HCT116 (cell line): Measurements from ENCODE around the gene INPPL1. TPM values are rescaled to one million over a fixed set of nuclear protein-coding genes. Genes with fewer than 3 reads are reported as not detected.
A peak's percentile ranks its signal among the peaks of the same experiment; 100 is the strongest.

Source experiments
- ATAC-seq: fragments of 200-7000 bp; cut with Tn5 transposase; 2 replicates; pipeline ENCODE4 v1.9.1; 2020; ENCODE audit warnings: mild to moderate bottlenecking, moderate library complexity
- BruUV-seq: library from RNA; stranded (reverse); fragments of 400-500 nt; replicated peaks from 2 replicates; lab custom pipeline; 2021; lab: Mats Ljungman, UMichigan
- CTCF ChIA-PET: fragments of 300-600 bp; sonication (Branson Sonifier 250); formaldehyde crosslinking; loops from one replicate; lab custom pipeline; 2021; ENCODE audit warnings: antibody characterized with exemption; lab: Charles Lee
- POLR2A ChIA-PET: fragments of 300-600, 350-600 bp; sonication (Branson Sonifier 250); formaldehyde crosslinking; loops from one replicate; lab custom pipeline; 2021; ENCODE audit warnings: antibody characterized with exemption; lab: Charles Lee
- RAD21 ChIA-PET, 2 experiments: fragments of 300-600 bp; sonication (Branson Sonifier 250); formaldehyde crosslinking; loops; one replicate each; lab custom pipeline; 2023; ENCODE audit warnings: low total read pairs in 2 of 2; ENCODE audit not compliant: uncharacterized antibody in 2 of 2, unreplicated experiment in 2 of 2, low non-redundant PET in 1 of 2; lab: Charles Lee
- DNase-seq: peaks from one replicate; pipeline ENCODE4 v3.0.0-alpha.2; 2010; ENCODE audit warnings: low read depth, low spot score
- H2AFZ ChIP-seq: fragments of 200-600 bp; shearing (Covaris generic), sonication (generic); 2 replicates; pipeline ENCODE4 v1.6.1; 2017; ENCODE audit warnings: low read depth, mixed run types, mixed read lengths, antibody characterized with exemption, low read length; ENCODE audit not compliant: poor library complexity, severe bottlenecking
- H3K27ac ChIP-seq: 2 replicates; pipeline ENCODE4 v1.5.1; 2012; ENCODE audit warnings: low read depth, low read length
- H3K27me3 ChIP-seq: fragments of 200-600 bp; sonication (generic); 2 replicates; pipeline ENCODE4 v1.6.1; 2016; ENCODE audit warnings: mixed run types, low read length, mixed read lengths; ENCODE audit not compliant: insufficient read depth
- H3K36me3 ChIP-seq, 2 experiments: fragments of 200-500 bp in 1 of 2; fragments of 200-600 bp in 1 of 2; sonication (Bioruptor generic) in 1 of 2; sonication (generic) in 1 of 2; 2 replicates each; pipeline versions ENCODE4 v1.5.1 to v1.6.1; 2014 to 2016; ENCODE audit warnings: low read length in 2 of 2, inconsistent platforms in 1 of 2, mixed read lengths in 1 of 2, mixed run types in 1 of 2; ENCODE audit not compliant: insufficient read depth in 2 of 2, control insufficient read depth in 1 of 2
- H3K4me1 ChIP-seq, 2 experiments: fragments of 200-600 bp in 1 of 2; sonication (generic) in 1 of 2; 2 replicates each; pipeline versions ENCODE4 v1.5.1 to v1.6.1; 2012 to 2017; ENCODE audit warnings: low read length in 2 of 2, inconsistent platforms in 1 of 2, mild to moderate bottlenecking in 1 of 2, mixed read lengths in 1 of 2, mixed run types in 1 of 2, moderate library complexity in 1 of 2; ENCODE audit not compliant: insufficient read depth in 2 of 2, control insufficient read depth in 1 of 2
- H3K4me2 ChIP-seq: fragments of 200-600 bp; sonication (generic); 2 replicates; pipeline ENCODE4 v1.6.1; 2017; ENCODE audit warnings: mixed run types, low read length, mixed read lengths
- H3K4me3 ChIP-seq, 2 experiments: fragments of 200-600 bp in 1 of 2; sonication (generic) in 1 of 2; replicated peaks in 1 of 2; 2 replicates each; pipeline ENCODE4 v1.5.1; 2011 to 2016; ENCODE audit warnings: low read length in 2 of 2, control low read depth in 1 of 2, low read depth in 1 of 2, mild to moderate bottlenecking in 1 of 2, mixed read lengths in 1 of 2, mixed run types in 1 of 2
- H3K79me2 ChIP-seq: fragments of 200-600 bp; sonication (generic); 2 replicates; pipeline ENCODE4 v1.6.1; 2017; ENCODE audit warnings: mild to moderate bottlenecking, mixed run types, low read length, moderate library complexity, mixed read lengths; ENCODE audit not compliant: insufficient read depth
- H3K9ac ChIP-seq: fragments of 200-600 bp; sonication (generic); 2 replicates; pipeline ENCODE4 v1.6.1; 2016; ENCODE audit warnings: low read length, mixed read lengths
- H3K9me2 ChIP-seq: fragments of 200-600 bp; sonication (generic), shearing (Covaris generic); 2 replicates; pipeline ENCODE4 v1.6.1; 2017; ENCODE audit warnings: mixed run types, mild to moderate bottlenecking, moderate library complexity; ENCODE audit not compliant: insufficient read depth
- H3K9me3 ChIP-seq, 2 experiments: fragments of 200-500 bp in 1 of 2; fragments of 200-600 bp in 1 of 2; sonication (Bioruptor generic) in 1 of 2; sonication (generic) in 1 of 2; 2 replicates each; pipeline ENCODE4 v1.6.1; 2014 to 2017; ENCODE audit warnings: low read length in 2 of 2, mixed read lengths in 2 of 2, inconsistent platforms in 1 of 2, low read depth in 1 of 2, mild to moderate bottlenecking in 1 of 2, mixed run types in 1 of 2, moderate library complexity in 1 of 2; ENCODE audit not compliant: control insufficient read depth in 1 of 2, insufficient read depth in 1 of 2
- H4K20me1 ChIP-seq: fragments of 200-600 bp; sonication (generic), shearing (Covaris generic); 2 replicates; pipeline ENCODE4 v1.6.1; 2017; ENCODE audit warnings: mixed run types, mild to moderate bottlenecking, moderate library complexity; ENCODE audit not compliant: insufficient read depth
- CEBPB ChIP-seq: IDR thresholded peaks from 2 replicates; pipeline ENCODE4 v1.6.1; 2012; ENCODE audit warnings: low read depth
- EZH2phosphoT487 ChIP-seq: fragments of 200-600 bp; IDR thresholded peaks from 2 replicates; pipeline ENCODE4 v1.6.1; 2018; ENCODE audit warnings: antibody characterized with exemption, borderline replicate concordance
- JUND ChIP-seq: IDR thresholded peaks from 2 replicates; pipeline ENCODE4 v1.6.1; 2012
- RAD21 ChIP-seq: IDR thresholded peaks from 2 replicates; pipeline ENCODE4 v1.6.1; 2012; ENCODE audit warnings: low read depth, mild to moderate bottlenecking
- SRF ChIP-seq: IDR thresholded peaks from 2 replicates; pipeline ENCODE4 v1.6.1; 2012; ENCODE audit warnings: low read depth
- ZFX ChIP-seq: fragments of 450-650 bp; IDR thresholded peaks from 2 replicates; pipeline ENCODE4 v1.6.1; 2017
- intact Hi-C: fragments of 100-400 bp; cut with micrococcal nuclease; formaldehyde crosslinking; loops from 2 replicates; pipeline ENCODE4 v1.10.0; 2022
- total RNA-seq: library from RNA; stranded (reverse); gene quantifications from one replicate; pipeline ENCODE4 v1.2.1, GENCODE V29; 2021; ENCODE audit not compliant: unreplicated experiment
- TF ChIP-seq, protein P1 (sequence below): IDR thresholded peaks from 2 replicates; pipeline ENCODE4 v1.6.1; 2012
- TF ChIP-seq, protein P2 (sequence below), 3 experiments: fragments of 200-600 bp in 1 of 3; sonication (generic) in 1 of 3; IDR thresholded peaks in 2 of 3; conservative IDR thresholded peaks in 1 of 3; 2 replicates each; pipeline ENCODE4 v1.5.1; 2012 to 2017; ENCODE audit warnings: low read depth in 2 of 3, low read length in 2 of 3, antibody characterized with exemption in 1 of 3, borderline replicate concordance in 1 of 3, control low read depth in 1 of 3, mild to moderate bottlenecking in 1 of 3, mixed read lengths in 1 of 3, mixed run types in 1 of 3, moderate library complexity in 1 of 3; ENCODE audit not compliant: insufficient read depth in 1 of 3

Gene INPPL1
- total RNA-seq, 1 experiment from 2014 or later = 132 TPM

DNA sequence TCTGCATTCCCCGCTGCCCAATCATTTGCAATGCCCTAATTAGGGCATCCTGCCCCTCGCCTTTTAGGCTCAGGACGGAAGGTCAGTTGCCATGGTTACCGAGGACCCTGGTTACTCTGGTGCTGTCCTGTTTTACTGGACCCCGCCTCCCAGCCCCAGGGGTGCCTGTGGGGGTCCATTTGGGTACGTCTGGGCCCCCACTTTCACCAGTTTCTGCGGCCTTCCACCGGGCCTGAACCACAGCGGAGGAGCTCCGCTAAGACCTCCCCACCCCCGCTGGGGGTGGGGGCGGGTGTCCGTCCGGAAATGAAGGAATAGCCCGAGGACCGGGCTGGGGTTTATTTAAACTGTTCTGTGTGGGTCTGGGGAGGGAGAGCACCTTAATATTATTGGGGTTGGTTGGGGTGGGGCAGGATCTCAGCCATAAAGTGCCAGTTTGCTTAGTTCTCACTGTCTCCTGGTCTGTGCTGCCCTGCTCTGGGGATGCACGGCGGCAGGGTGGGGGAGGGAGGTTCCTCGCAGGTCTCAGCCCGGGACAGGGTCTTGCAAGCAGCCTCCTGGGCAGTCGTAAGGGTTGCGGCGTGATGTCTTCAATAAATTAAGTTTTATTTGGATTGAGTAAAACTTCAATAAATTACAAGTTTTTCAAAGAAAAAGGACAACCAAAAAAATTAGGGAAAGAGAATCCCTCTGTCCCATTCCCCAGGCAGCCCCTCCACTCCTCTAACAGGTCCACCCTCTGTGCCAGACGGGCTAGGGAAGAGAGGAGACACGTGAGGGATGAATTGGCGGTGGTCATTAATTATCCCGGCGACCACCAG lies 14.1 kb downstream of the INPPL1 start:
- DNase-seq (no peak), ATAC-seq (peak; percentile 4; the same call in 1 of the 2 replicates)
- ChIA-PET RAD21 (interaction anchor here in 1 of 2 experiments (1.2 kb wide), 1 partner anchor 175 kb away, joined by 3 read pairs; no protein-coding TSS in a partner anchor), POLR2A (interaction anchor here (0.9 kb wide), 1 partner anchor 126 kb away, joined by 3 read pairs; the partner anchor contains the start of gene ANAPC15), CTCF (interaction anchor here (0.6 to 1.4 kb wide), 11 partner anchors 8 to 260 kb away, joined by 3 to 10 read pairs (median 5); partner anchors contain the start of gene CLPB)
- H3K9me2 ChIP-seq = no peaks in the 10 kb centered on the region
- H3K79me2 ChIP-seq = no peaks in the 10 kb centered on the region
- H3K9me3 ChIP-seq = no peaks in the 10 kb centered on the region
- no peak overlapping the region for H3K9ac ChIP-seq
- H2AFZ ChIP-seq = no peak overlapping the region
- no peak overlapping the region for H3K4me2 ChIP-seq
- H3K36me3 ChIP-seq = peaks cover 5 to 6% of the 10 kb centered on the region in 2 experiments; a peak in 2 of 4 replicates
- peaks cover 0 to 4% of the 10 kb centered on the region in 2 experiments; a peak in 1 of 4 replicates for H3K4me1 ChIP-seq
- no peak for TF ChIP-seq CEBPB
- TF ChIP-seq, protein P1, sequence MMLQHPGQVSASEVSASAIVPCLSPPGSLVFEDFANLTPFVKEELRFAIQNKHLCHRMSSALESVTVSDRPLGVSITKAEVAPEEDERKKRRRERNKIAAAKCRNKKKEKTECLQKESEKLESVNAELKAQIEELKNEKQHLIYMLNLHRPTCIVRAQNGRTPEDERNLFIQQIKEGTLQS = no peak
- TF ChIP-seq, protein P2, sequence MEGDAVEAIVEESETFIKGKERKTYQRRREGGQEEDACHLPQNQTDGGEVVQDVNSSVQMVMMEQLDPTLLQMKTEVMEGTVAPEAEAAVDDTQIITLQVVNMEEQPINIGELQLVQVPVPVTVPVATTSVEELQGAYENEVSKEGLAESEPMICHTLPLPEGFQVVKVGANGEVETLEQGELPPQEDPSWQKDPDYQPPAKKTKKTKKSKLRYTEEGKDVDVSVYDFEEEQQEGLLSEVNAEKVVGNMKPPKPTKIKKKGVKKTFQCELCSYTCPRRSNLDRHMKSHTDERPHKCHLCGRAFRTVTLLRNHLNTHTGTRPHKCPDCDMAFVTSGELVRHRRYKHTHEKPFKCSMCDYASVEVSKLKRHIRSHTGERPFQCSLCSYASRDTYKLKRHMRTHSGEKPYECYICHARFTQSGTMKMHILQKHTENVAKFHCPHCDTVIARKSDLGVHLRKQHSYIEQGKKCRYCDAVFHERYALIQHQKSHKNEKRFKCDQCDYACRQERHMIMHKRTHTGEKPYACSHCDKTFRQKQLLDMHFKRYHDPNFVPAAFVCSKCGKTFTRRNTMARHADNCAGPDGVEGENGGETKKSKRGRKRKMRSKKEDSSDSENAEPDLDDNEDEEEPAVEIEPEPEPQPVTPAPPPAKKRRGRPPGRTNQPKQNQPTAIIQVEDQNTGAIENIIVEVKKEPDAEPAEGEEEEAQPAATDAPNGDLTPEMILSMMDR (IDR thresholded peaks at IDR 0.05 in 2 of 3, conservative IDR thresholded peaks at IDR 0.05 in 1 of 3; ENCODE audit: borderline replicate concordance in 1 of 3, insufficient read depth in 1 of 3, low read depth in 2 of 3, low read length in 2 of 3) = no peak
- TF ChIP-seq EZH2phosphoT487 = no peak
- no peak for TF ChIP-seq RAD21
- TF ChIP-seq JUND = no peak
- TF ChIP-seq ZFX = no peak
- no peak for TF ChIP-seq SRF
- H3K4me3 ChIP-seq = no peak overlapping the region
- H4K20me1 ChIP-seq = no peaks in the 10 kb centered on the region
- H3K27ac ChIP-seq = no peak overlapping the region
- intact Hi-C loops = loop anchor here (1.0 kb wide), 1 partner anchor 213 kb away; no protein-coding TSS in a partner anchor
- TSS peak; percentile 47 for BruUV-seq
- no peaks in the 10 kb centered on the region for H3K27me3 ChIP-seq
